ENCODE results near the gene RBM19.

GRCh38 chr12:113960030-113960429 is 6.1 kb downstream of the RBM19 start:
- TF ChIP-seq YY1 (IDR thresholded peaks at IDR 0.05; ENCODE audit: insufficient read depth, insufficient read length) = no peak
- no peak for TF ChIP-seq ZNF274 (IDR thresholded peaks at IDR 0.05; ENCODE audit: low read depth, low read length)

Data from NT2/D1 (cell line).